HG02840 (cell line): ENCODE results near the gene TINCR.
"Not testable (repeated sequence)": the region's sequence is repeated elsewhere in the genome, so short reads cannot be mapped to it uniquely, and the experiment has no call there.

Experiments
- ATAC-seq: cut with Tn5 transposase; IDR thresholded peaks from one replicate; pipeline ENCODE4 v1.9.1; 2021; ENCODE audit warnings: mild to moderate bottlenecking, moderate library complexity, moderate number of reproducible peaks; ENCODE audit not compliant: unreplicated experiment, low FRiP score

TINCR gene

DNA sequence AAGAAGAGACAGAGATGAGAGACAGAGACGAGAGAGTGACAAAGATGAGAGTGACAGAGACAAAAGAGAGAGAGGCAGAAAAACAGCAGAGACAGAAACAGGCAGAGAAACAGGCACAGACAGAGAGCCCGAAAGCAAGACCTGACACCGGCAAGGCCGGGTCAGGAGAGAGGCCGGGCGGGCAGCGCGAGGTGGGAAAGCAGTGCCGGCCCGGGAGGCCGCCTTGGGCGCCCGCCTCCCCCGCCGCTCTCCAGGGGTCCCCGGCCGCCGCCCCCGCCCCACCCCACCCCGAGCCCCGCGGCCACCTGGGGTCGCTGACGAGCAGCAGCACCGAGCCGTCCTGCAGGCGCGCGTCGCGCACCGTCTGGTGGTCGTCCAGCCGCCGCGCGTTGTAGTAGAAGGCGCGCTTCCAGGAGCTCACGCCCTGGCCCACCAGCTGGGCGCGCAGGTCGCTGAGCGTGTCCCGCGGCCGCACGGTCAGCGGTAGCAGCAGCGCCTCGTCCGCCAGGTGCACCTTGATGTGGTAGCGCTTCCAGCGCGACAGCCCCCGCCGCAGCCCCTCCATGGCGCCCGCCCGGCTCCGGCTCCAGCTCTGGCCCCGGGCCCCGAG, at the start of gene TINCR:
Gene TINCR, minus strand, starts transcription at position 594 of the 610 bp plus-strand sequence.
- ATAC-seq: no peak

DNA sequence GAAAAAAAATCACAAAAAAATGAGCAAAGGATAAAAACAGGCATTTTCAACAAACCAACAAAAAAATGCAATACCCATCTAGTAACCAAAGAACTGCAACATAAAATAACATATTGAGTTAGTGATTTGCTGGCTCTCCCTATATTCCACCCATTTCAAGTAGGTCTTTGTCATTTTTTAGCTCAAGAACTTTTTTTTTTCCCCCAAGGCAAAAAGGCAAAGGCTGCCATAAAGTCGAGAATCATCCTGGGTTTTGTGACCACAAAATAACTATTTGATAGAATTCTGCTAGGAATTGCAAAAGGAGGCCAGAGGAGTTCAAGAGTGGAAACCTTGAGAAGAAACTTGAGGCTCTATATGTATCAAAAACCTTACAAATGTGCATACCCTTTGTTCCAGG, 49.3 kb upstream of the TINCR start:
- no peak for ATAC-seq

DNA sequence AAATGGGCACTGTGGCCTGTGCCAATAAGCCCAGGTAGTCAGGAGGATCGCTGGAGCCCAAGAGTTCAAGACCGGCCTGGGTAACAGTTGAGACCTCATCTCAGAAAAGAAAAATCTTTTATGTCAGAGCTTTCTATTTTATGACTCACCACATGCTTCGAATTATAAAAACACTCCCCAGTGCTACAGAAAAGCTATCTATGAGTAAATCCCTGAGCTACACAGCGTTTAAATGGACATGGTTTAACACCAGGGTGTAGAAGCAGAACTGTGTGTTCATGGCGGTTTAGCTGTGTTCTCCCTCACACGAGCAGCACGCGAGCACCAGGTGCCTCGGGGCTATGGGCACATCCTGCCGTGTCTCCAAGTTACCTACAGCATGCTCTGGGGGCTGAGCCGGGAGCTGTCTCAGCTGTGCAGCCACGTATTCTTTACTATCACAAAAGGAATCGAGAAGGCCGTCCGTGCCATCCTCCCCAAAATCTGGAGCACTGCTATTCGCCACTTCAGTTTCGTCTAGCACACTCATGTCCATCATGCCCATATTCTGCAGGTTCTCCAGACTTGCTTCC, 48.1 kb upstream of the TINCR start:
- no peak for ATAC-seq

DNA sequence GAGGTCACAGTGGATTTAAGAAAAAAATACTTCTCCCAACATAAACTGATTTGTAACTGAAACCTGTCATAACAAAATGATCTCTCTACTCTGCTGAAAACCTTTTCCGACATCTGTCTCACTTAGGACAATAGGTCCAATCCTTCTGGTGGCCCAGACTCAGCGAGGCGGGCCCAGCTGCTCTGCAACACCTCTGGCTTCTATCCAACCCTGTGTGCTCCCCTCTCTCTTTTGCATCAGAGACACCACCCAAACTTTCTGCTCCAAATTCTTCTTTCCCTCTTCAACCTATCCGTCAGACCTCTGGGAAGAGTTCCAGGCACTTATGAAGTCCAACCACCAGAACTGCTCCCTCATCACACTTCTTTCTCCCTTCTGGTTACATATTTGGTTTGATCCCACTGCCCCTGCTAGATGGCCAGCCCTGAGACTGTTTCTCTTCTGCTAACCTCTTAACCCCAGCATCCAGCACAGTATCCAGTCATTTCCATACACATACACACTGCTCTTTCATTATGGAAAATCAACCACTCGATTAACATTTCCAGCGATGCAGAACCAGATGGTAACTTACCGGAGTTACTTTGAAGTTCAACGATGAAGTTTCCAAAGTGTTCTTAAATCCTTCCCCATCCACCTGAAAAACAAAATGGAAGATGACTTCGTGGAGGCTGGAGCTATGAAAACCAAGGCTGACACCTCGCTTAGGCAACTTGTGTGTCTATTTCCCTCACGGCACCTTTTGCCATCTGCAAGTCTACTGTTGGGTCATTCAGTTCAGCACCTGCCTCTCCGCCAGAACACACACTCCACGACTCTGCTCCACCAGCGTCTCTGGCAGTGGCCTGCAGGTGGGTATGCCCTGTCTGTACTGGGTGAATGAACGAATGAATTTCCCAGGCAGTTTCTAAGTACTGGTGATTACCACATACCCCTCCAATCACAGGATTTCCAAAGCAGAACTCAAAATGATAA, 45.4 kb upstream of the TINCR start:
- no peak for ATAC-seq

DNA sequence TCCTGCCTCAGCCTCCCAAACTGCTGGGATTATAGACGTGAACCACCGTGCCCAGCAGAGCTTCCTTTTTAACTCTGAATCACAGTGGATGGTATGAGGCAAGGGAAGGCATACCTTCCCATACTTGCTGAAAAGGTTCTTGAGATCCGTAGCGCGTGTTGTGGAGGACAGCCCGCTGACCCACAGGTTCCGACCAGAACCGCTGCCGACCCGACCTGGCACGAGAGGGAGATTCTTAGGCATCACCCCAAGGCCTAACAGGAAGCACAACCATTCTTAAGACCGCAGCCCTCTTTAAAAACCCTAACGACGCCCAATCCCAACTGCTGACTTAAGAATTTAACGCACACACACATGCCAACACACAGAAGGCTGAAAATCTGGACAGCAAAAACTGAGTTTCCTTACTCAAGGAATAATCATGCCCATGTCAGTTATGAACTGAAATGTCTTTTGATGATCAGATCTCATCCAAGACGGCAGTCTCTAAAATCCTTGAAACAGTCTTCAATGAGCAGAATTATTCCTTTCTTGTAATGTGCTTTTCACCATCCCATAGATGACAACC, 42.2 kb upstream of the TINCR start:
- ATAC-seq: no peak

DNA sequence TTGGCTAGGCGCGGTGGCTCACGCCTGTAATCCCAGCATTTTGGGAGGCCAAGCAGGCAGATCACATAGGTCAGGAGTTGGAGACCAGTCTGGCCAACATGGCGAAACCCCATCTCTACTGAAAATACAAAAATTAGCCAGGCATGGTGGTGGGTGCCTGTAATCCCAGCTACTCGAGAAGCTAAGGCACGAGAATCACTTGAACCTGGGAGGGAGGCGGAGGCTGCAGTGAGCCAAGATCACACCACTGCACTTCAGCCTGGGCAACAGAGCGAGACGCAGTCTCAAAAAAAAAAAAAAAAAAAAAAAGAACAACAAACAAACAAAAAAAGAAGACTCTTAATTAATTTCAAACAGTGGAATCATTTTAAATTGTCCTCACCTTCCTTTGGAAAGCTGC, 41.0 kb upstream of the TINCR start:
- not testable (repeated sequence) for ATAC-seq

DNA sequence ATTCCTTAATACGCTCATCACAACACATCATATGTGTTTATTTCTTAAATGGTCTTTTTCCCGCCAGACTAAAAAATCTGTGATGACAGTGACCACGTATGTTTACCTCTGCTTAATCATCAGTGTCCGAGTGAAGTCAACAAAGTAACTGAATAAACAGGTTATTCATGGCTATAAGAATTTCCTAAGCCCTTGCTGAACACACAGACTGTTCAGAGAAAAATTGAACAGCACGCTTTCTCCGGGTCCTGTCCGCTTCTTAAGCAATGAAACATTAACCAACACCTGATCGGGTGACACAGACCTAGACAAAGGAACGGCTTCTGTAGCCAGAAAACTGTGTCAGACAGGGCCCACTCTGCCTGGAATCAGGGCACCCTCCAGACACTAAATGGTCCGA, 40.5 kb upstream of the TINCR start:
- ATAC-seq: no peak

DNA sequence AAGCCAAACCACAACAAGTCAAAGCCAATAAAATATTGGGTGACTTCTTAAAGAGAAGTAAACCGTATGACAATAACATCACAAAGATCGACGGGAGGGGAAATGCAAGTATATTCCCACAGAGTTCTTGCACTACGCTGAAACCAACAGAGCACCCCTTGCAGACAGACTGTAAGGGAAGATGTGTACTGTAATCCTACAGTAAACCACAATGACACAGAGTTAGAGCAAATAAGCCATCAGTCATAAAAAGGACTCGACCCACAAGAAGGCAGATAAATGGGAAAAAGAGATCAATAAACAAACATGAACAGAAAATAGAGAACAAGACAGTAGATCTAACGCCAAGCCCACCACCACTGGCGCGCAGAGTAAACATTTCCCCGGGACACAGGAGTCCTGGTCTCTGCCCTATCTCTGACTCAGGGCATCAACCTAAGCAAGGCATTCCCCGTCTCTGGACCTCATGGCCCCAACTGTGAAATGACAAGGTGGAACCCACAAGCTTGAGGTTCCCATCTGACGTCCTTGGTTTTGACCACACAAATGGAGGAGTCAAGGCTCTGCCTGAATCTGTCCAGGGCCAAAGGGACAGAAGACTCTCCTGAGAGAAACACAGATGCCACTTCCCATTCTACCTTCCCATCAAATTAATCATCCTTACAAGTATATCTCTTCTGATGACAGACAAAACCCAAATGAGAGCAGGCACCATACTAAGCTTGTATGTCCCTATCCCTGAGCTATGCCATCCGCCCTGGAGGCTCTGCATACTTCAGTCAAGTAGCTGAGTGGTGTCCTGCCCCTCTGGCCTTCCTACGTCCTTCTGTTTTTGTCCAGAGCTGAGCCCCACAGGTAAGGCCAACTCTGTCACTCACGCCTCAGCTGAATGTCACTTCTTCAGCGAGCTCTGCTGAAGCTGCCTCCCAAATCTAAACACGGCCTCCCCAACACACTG, 39.8 kb upstream of the TINCR start:
- ATAC-seq: no peak

DNA sequence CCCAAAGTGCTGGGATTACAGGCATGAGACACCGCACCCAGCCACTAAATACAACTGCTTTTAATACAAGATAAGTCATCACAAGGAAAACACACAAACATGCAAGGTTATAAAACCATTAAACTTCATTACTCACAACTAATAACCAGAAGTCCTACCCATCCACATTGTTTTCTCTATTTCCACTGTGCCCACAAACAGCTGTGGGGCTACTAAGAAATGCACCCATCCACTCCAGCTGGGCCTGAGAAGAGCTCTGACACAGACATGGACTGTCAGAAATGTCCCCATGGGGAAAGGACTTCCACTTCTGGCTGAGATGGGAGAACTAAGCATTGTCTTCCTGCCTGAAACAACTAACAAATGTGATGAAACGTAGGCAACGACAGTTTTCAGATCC, 37.6 kb upstream of the TINCR start:
- no peak for ATAC-seq

DNA sequence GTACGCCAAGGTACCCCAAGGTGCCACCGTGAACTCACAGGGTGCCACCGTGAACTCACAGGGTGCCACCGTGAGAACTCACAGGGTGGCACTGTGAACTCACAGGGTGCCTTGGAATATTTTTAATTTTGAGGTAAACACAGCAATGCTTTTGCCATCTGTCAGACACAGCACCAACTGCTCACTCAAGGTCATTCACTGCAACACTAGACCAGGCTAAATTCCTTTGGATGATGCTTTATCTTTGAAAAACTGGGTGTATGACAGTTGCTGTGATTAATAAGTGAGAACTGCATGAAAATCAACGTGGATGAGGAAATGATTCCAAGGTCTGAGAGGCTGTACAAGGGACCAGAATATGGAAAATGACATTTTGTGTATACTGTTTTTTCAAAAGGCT, 35.9 kb upstream of the TINCR start:
- no peak for ATAC-seq

DNA sequence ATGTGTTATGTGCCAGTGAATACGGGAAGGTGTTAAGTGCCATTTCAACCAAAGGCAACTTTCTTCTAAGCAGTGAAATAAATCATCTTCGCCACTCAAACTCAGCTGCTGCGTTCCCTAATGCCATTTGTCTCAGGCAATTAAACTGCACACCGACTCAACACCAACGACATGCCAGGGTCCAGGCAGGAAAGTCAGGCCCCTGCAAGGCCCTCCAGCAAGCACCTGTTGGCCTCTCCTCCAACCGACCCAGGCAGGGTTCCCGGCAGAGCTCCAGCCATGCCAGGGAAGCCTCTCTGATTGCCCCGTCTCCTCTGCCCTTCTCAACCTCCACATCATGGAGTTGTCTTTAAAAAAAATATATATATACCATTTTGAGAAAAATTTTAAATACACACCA, 33.0 kb upstream of the TINCR start:
- no peak for ATAC-seq

DNA sequence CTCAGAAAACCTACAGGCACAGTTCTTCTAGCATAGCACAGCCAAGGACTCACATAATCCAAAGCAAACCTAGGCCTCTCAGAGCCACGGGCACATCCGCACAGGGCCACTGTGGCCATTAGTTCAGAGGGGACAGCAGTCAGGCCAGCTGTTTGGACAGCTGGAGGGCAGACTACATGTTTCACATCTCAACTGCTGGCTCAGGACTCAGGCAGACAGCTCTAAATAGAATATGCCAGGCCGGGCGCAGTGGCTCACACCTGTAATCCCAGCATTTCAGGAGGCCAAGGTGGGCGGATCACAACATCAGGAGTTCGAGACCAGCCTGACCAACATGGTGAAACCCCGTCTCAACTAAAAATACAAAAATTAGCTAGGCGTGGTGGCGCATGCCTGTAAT, 28.0 kb upstream of the TINCR start:
- no peak for ATAC-seq

DNA sequence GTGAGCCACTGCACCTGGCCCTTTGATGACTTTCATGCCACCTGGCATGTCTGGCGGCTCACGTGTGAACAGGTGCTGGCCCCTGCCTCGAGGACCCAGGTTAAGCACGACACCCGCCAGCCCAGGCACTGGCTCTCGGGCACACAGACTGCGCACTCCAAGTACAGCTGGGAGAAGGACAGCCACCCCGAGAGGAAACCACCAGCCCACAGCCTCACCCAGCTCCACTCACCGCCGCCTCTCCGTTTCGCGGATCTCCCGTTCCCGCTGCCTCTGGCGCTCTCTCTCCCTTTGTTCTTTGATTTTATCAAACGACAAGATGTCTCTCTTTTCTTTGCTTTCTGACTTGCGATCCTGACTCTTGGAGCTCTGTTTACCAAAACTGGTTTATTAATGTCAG, 27.4 kb upstream of the TINCR start:
- no peak for ATAC-seq

DNA sequence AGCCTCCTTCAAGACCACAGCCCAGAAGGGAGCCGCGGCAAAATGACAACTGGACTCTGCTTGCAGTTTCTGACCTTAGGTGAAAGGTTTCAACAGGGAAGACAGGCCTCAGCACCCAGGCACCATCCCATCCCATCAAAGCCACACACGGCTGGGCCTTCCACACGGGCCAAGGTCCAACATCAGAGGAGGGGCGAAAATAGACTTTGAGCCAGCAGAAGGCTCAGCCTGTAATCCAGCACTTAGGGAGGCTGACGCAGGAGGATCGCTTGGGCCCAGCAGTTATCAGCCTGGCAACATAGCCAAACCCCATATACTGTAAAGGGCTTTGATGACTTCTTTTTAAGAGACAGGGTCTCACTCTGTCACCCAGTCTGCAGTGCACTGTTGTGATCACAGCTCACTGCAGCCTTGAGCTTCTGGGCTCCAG, 26.8 kb upstream of the TINCR start:
- ATAC-seq: no peak

DNA sequence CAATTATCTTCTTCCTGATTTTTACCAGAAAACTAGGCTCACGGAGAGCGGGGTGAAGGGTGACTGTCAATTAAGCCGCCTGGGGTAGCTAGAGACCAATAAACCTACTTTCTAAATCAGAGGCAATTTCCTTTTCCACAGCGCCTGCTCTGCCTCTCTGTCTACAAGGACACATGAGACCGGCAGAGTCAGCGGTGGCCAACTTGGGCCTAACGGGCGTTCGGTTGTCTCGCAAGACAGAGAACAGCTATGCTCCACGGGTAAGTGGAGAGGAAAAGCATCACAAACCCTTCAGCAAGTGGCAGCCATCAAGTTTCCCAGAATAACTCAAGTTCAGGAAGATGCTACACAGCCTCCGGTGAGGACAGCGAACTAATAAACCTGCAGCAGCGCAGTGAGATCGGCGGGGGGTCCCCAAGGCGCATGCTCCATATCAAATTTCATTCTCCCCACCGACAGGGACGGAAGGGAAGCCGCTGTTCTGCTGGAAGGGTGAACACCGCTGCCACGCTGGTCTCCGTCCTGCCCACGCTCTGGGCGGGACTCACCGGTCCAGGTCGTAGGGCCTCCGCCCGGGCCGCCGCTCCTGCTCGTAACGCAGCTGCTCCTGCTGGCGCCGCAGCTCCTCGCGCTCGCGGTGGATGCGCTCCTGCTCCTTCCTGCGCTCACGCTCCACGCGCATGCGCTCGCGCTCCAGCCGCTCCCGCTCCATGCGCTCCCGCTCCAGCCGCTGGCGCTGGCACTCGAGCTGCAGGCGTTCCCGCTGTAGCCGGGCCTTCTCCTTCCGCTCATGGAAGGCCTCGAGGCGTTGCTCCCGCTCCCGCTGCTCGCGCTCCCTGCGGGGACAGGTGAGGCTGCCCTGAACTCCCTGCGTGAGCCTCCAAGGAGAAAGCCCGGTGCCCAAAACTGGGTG, 25.8 kb upstream of the TINCR start:
- no peak for ATAC-seq

DNA sequence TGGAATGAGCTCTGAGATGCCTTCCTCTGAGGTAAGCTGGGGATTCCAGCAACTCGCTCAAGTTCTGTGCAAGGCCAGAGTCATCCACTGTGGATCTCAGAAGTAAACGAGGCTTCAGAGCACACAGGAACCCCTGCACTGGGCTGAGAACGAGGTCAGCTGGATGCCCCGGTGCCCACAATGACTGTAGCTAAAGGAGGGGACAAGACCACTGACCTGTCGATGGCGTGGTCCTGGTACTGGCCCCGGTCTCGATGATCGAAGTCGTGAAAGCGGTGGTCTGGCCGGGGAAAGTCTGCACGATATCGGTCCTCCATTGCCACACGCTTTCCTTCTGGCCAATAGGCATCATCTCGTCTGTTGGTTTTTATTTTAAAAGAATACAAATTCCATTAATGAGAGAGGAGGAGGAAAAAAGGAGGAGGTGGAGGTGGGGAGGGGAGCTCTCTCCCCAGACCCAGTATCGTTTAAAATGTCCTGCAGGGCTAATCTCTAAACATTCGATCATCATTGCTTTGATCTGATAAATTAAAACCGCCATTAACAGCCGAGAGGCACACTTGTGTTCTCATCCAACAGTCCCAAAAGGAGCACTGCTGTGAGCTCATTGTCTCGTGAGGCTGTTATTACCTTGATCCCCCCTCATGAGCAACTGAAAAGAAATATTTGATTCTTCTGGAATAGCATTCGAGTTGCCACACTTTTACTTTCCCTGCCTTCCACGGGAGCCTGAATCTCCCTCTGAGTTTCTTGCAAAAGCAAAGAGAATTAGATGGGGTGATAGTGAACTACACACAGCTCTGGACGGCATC, 25.0 kb upstream of the TINCR start:
- no peak for ATAC-seq

DNA sequence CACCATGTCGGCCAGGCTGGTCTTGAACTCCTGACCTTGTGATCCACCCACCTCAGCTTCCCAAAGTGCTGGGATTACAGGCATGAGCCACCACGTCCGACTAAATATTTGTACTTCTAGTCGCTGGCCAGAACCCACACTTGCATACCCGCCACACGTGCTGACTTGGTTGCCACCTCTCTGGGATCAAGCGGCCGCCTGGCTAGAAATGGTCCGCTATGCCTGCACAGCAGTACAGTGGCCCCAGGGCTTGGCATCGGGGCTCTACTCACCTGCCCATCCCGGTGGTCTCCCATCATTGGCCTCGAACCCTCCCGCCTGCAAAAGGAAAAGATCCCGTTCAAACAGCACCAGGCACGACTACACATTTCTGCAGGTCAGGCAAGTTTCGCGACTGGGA, 23.7 kb upstream of the TINCR start:
- no peak for ATAC-seq

DNA sequence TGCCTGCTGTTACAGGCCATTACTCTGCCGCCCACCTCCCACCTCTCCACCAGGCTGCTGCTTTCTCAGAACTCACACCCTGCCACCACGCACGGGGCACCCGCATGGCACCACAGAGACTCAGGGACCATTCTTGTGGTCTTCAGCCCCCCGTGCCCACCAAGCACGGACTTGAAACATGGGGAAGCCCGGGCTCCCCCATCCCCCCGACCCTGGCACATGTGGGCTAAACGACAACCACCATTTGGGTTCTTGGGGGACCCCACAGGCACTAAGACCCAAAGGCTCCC, 23.1 kb upstream of the TINCR start:
- no peak for ATAC-seq
